ENCODE measurements around the gene PEAK1. TPM values are rescaled to one million over a fixed set of nuclear protein-coding genes. Genes with fewer than 3 reads are reported as not detected.

The PEAK1 gene
- total RNA-seq, 2 donors from 2014 or later = 25.4 to 38.4 TPM

DNA sequence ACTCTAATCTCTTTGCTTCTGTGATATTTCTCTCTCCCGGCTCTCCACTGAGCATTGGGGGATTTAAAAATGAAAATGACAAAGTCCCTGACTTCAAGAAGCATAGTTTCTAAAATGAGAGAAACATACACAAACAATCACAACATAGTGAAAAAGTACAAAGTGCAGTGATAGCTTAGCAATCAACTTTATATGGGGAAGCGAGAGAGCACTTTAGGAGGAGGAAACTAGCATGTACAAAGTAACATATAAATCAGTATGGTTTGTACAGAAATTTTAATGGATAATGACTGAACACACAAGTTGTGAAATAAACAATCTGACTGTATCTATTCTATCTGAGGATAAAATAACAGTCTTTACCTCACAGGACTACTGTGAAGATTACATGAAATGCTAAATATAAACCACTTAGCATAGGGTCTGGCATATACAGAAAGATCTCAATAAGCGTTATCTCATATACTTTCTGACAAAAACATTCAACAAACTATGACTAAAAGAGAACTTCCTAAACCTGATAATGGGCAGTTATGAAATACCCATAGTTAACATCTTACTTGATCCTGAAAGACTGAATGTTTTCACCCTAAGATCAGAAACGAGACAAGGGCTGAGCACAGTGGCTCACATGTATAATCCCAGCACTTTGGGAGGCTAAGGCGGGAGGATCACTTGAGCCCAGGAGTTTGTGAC is 61.2 kb downstream of the PEAK1 start:
- no peaks in the 10 kb centered on the region for H3K27me3 Mint-ChIP-seq (ENCODE audit: insufficient read depth)
- no peak for DNase-seq
- no peaks in the 10 kb centered on the region for H3K36me3 ChIP-seq (ENCODE audit: control insufficient read depth, insufficient read depth, low read length)
- no peaks in the 10 kb centered on the region for H3K27me3 ChIP-seq (ENCODE audit: control insufficient read depth, insufficient read depth, low read length, poor library complexity, severe bottlenecking)
- TF ChIP-seq, protein P1, sequence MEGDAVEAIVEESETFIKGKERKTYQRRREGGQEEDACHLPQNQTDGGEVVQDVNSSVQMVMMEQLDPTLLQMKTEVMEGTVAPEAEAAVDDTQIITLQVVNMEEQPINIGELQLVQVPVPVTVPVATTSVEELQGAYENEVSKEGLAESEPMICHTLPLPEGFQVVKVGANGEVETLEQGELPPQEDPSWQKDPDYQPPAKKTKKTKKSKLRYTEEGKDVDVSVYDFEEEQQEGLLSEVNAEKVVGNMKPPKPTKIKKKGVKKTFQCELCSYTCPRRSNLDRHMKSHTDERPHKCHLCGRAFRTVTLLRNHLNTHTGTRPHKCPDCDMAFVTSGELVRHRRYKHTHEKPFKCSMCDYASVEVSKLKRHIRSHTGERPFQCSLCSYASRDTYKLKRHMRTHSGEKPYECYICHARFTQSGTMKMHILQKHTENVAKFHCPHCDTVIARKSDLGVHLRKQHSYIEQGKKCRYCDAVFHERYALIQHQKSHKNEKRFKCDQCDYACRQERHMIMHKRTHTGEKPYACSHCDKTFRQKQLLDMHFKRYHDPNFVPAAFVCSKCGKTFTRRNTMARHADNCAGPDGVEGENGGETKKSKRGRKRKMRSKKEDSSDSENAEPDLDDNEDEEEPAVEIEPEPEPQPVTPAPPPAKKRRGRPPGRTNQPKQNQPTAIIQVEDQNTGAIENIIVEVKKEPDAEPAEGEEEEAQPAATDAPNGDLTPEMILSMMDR (conservative IDR thresholded peaks at IDR 0.05) = no peak
- no peak overlapping the region for H3K4me3 Mint-ChIP-seq
- H3K27ac Mint-ChIP-seq = no peak overlapping the region
- H3K36me3 Mint-ChIP-seq (ENCODE audit: low read depth) = peaks cover 5% of the 10 kb centered on the region
- no peaks in the 10 kb centered on the region for H3K9me3 Mint-ChIP-seq
- H3K4me3 ChIP-seq (ENCODE audit: low read length) = no peak overlapping the region
- H3K9ac ChIP-seq (ENCODE audit: extremely low read depth, low read length, poor library complexity, severe bottlenecking) = no peak overlapping the region
- no peaks in the 10 kb centered on the region for H3K9me3 ChIP-seq (ENCODE audit: control insufficient read depth, low read length)
- H3K27ac ChIP-seq (ENCODE audit: low read depth, low read length) = no peak overlapping the region
- no peaks in the 10 kb centered on the region for H3K4me1 Mint-ChIP-seq
- no peaks in the 10 kb centered on the region for H3K4me1 ChIP-seq (ENCODE audit: control insufficient read depth, insufficient read depth, low read length)
- 83 to 96% methylated on average over 1 to 5 of the region's 5 CpGs for WGBS, 2 experiments (ENCODE audit: insufficient coverage in 1 of 2, insufficient read length in 1 of 2)

DNA sequence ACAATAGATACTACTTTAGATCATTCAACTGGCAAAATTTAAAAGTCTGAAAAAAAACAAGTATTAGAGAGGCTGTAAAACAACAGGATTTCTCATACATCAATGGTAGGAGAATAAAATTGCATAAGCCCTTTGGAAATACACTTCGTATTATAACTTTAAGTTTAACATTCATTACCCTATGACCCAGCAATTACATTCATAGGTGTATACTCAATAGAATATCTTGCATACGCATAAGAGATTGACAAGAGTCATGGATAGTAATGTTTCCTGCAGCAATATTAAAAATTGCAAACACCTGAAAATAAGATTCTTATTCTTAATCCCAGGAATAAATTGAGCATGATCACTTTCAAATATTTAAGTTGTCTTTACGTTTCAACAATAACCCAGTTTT is 63.6 kb downstream of the PEAK1 start:
- no peaks in the 10 kb centered on the region for H3K36me3 Mint-ChIP-seq (ENCODE audit: low read depth)
- 100% methylated on average over 1 to 2 of the region's 3 CpGs for WGBS, 2 experiments (ENCODE audit: insufficient coverage in 1 of 2, insufficient read length in 1 of 2)

DNA sequence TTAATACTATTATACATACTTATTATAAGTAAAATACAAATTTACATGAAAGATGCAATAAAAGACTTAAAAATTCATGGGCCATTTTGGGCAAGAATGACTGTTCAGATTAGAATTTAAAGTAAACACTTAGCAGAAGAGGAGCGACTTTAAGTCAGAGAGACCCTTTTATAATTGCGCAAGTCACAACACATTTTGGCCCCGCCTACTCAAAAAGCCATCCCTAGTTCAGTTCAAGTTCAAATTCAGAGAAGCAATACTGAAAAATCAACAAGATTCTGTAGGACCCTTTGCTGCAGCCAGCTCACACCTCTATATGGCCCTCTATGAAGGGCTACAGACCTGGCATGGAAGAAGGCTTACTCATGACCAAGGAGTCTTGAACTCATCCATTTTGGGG is 64.6 kb downstream of the PEAK1 start:
- no peak overlapping the region for H3K27ac ChIP-seq (ENCODE audit: low read depth, low read length)
- Mint-ChIP-seq H3K9me3 (no peaks in the 10 kb centered on the region), H3K4me3 (no peak overlapping the region), H3K27me3 (ENCODE audit: insufficient read depth) (no peaks in the 10 kb centered on the region), H3K27ac (no peak overlapping the region), H3K36me3 (ENCODE audit: low read depth) (no peaks in the 10 kb centered on the region), H3K4me1 (peaks cover 7% of the 10 kb centered on the region)
- no peaks in the 10 kb centered on the region for H3K9me3 ChIP-seq (ENCODE audit: control insufficient read depth, low read length)
- no peak overlapping the region for H3K9ac ChIP-seq (ENCODE audit: extremely low read depth, low read length, poor library complexity, severe bottlenecking)
- H3K4me3 ChIP-seq (ENCODE audit: low read length) = no peak overlapping the region
- TF ChIP-seq, protein P1 (conservative IDR thresholded peaks at IDR 0.05) = no peak
- H3K27me3 ChIP-seq (ENCODE audit: control insufficient read depth, insufficient read depth, low read length, poor library complexity, severe bottlenecking) = no peaks in the 10 kb centered on the region
- DNase-seq = no peak
- no peaks in the 10 kb centered on the region for H3K36me3 ChIP-seq (ENCODE audit: control insufficient read depth, insufficient read depth, low read length)
- WGBS, 2 experiments (ENCODE audit: insufficient coverage in 1 of 2, insufficient read length in 1 of 2) = 95 to 96% methylated on average over 3 of the region's 3 CpGs
- no peaks in the 10 kb centered on the region for H3K4me1 ChIP-seq (ENCODE audit: control insufficient read depth, insufficient read depth, low read length)

More for the DNA sequence above, 63.6 kb downstream of the PEAK1 start:
- H3K27me3 Mint-ChIP-seq (ENCODE audit: insufficient read depth) = no peaks in the 10 kb centered on the region
- Histone ChIP-seq H3K4me1 (ENCODE audit: control insufficient read depth, insufficient read depth, low read length) (no peaks in the 10 kb centered on the region), H3K36me3 (ENCODE audit: control insufficient read depth, insufficient read depth, low read length) (no peaks in the 10 kb centered on the region), H3K27ac (ENCODE audit: low read depth, low read length) (no peak overlapping the region), H3K9me3 (ENCODE audit: control insufficient read depth, low read length) (no peaks in the 10 kb centered on the region), H3K4me3 (ENCODE audit: low read length) (no peak overlapping the region), H3K9ac (ENCODE audit: extremely low read depth, low read length, poor library complexity, severe bottlenecking) (no peak overlapping the region), H3K27me3 (ENCODE audit: control insufficient read depth, insufficient read depth, low read length, poor library complexity, severe bottlenecking) (no peaks in the 10 kb centered on the region)
- no peak overlapping the region for H3K4me3 Mint-ChIP-seq
- no peak overlapping the region for H3K27ac Mint-ChIP-seq
- no peak for DNase-seq
- TF ChIP-seq, protein P1 (conservative IDR thresholded peaks at IDR 0.05) = no peak
- no peaks in the 10 kb centered on the region for H3K9me3 Mint-ChIP-seq
- no peaks in the 10 kb centered on the region for H3K4me1 Mint-ChIP-seq

Measured in endodermal cell (in vitro differentiated cells).